ENCODE data around the gene ACE. TPM values are rescaled to one million over a fixed set of nuclear protein-coding genes. Genes with fewer than 3 reads are reported as not detected.

The ACE gene
- total RNA-seq (10 to 100 TPM; 11.6 to 21.5 TPM), total RNA-seq (2.4 to 21.3 reads per million in 2 donors)

GRCh38 chr17:63476854-63477479, at the start of gene ACE:
Gene ACE (plus strand): TSS chr17:63477061. CDS start chr17:63477095, 34 bp downstream.
- H3K9me3 ChIP-seq (ENCODE audit: control insufficient read depth, low read length, poor library complexity, severe bottlenecking) = no peaks in the 10 kb centered on the region
- DNase-seq = peak; percentile 18 to 29 (median 28)
- Mint-ChIP-seq H3K4me3 (peak within 1 kb of the TSS; percentile 90), H3K27me3 (no peaks in the 10 kb centered on the region), H3K4me1 (peaks cover 7% of the 10 kb centered on the region), H3K36me3 (ENCODE audit: low read depth) (no peaks in the 10 kb centered on the region), H3K27ac (no peak within 1 kb of the TSS)
- peak; percentile 76 for ATAC-seq

- peak overlapping the region; percentile 56 for H3K27ac Mint-ChIP-seq
- no peaks in the 10 kb centered on the region for H3K36me3 Mint-ChIP-seq (ENCODE audit: low read depth)
- H3K9me3 ChIP-seq (ENCODE audit: control insufficient read depth, low read length, poor library complexity, severe bottlenecking) = no peaks in the 10 kb centered on the region
- ATAC-seq (no peak), DNase-seq (no peak)
- no peaks in the 10 kb centered on the region for H3K27me3 Mint-ChIP-seq
- peaks cover 40% of the 10 kb centered on the region for H3K4me1 Mint-ChIP-seq
- H3K4me3 Mint-ChIP-seq = no peak overlapping the region
Observed at GRCh38 chr17:63429766-63430165, 47.1 kb upstream of the ACE start.

- ATAC-seq (no peak), DNase-seq (no peak)
- H3K27me3 Mint-ChIP-seq = no peaks in the 10 kb centered on the region
- H3K9me3 ChIP-seq (ENCODE audit: control insufficient read depth, low read length, poor library complexity, severe bottlenecking) = no peaks in the 10 kb centered on the region
- peaks cover 3% of the 10 kb centered on the region for H3K36me3 Mint-ChIP-seq (ENCODE audit: low read depth)
- peak overlapping the region; percentile 56 for H3K27ac Mint-ChIP-seq
- H3K4me1 Mint-ChIP-seq = peaks cover 43% of the 10 kb centered on the region
- no peak overlapping the region for H3K4me3 Mint-ChIP-seq
Observed at GRCh38 chr17:63430223-63430622, 46.6 kb upstream of the ACE start.

GRCh38 chr17:63431618-63431938, 45.3 kb upstream of the ACE start:
- Mint-ChIP-seq H3K27me3 (no peaks in the 10 kb centered on the region), H3K4me3 (no peak overlapping the region), H3K36me3 (ENCODE audit: low read depth) (peaks cover 3% of the 10 kb centered on the region), H3K27ac (no peak overlapping the region), H3K4me1 (peaks cover 33% of the 10 kb centered on the region)
- DNase-seq = no peak
- no peak for ATAC-seq
- no peaks in the 10 kb centered on the region for H3K9me3 ChIP-seq (ENCODE audit: control insufficient read depth, low read length, poor library complexity, severe bottlenecking)

GRCh38 chr17:63431939-63432804, 44.7 kb upstream of the ACE start:
- Mint-ChIP-seq H3K27me3 (no peaks in the 10 kb centered on the region), H3K36me3 (ENCODE audit: low read depth) (peaks cover 3% of the 10 kb centered on the region), H3K4me3 (no peak overlapping the region), H3K4me1 (peaks cover 27% of the 10 kb centered on the region), H3K27ac (peak overlapping the region; percentile 87)
- DNase-seq (no peak), ATAC-seq (no peak)
- H3K9me3 ChIP-seq (ENCODE audit: control insufficient read depth, low read length, poor library complexity, severe bottlenecking) = no peaks in the 10 kb centered on the region

GRCh38 chr17:63433746-63434591, 42.9 kb upstream of the ACE start:
- DNase-seq = no peak
- H3K27me3 Mint-ChIP-seq = no peaks in the 10 kb centered on the region
- H3K4me1 Mint-ChIP-seq = peaks cover 15% of the 10 kb centered on the region
- ATAC-seq = no peak
- peaks cover 3% of the 10 kb centered on the region for H3K36me3 Mint-ChIP-seq (ENCODE audit: low read depth)
- peak overlapping the region; percentile 87 for H3K27ac Mint-ChIP-seq
- H3K4me3 Mint-ChIP-seq = no peak overlapping the region
- H3K9me3 ChIP-seq (ENCODE audit: control insufficient read depth, low read length, poor library complexity, severe bottlenecking) = no peaks in the 10 kb centered on the region

- Mint-ChIP-seq H3K27me3 (no peaks in the 10 kb centered on the region), H3K36me3 (ENCODE audit: low read depth) (peaks cover 3% of the 10 kb centered on the region), H3K4me1 (peaks cover 18% of the 10 kb centered on the region), H3K27ac (peak overlapping the region; percentile 84), H3K4me3 (peak overlapping the region; percentile 22)
- peak; percentile 93 for ATAC-seq
- DNase-seq = peak in 2 of 3 donors; percentile 28 to 51
- no peaks in the 10 kb centered on the region for H3K9me3 ChIP-seq (ENCODE audit: control insufficient read depth, low read length, poor library complexity, severe bottlenecking)
Observed at GRCh38 chr17:63434951-63435571, 41.8 kb upstream of the ACE start.

GRCh38 chr17:63435681-63436522, 41.0 kb upstream of the ACE start:
- H3K27ac Mint-ChIP-seq = peak overlapping the region; percentile 84
- no peaks in the 10 kb centered on the region for H3K9me3 ChIP-seq (ENCODE audit: control insufficient read depth, low read length, poor library complexity, severe bottlenecking)
- DNase-seq (no peak), ATAC-seq (no peak)
- peaks cover 3% of the 10 kb centered on the region for H3K36me3 Mint-ChIP-seq (ENCODE audit: low read depth)
- no peak overlapping the region for H3K4me3 Mint-ChIP-seq
- H3K4me1 Mint-ChIP-seq = peaks cover 27% of the 10 kb centered on the region
- H3K27me3 Mint-ChIP-seq = no peaks in the 10 kb centered on the region

- H3K9me3 ChIP-seq (ENCODE audit: control insufficient read depth, low read length, poor library complexity, severe bottlenecking) = no peaks in the 10 kb centered on the region
- Mint-ChIP-seq H3K27me3 (no peaks in the 10 kb centered on the region), H3K27ac (peak overlapping the region; percentile 84), H3K36me3 (ENCODE audit: low read depth) (peaks cover 3% of the 10 kb centered on the region), H3K4me3 (no peak overlapping the region), H3K4me1 (peaks cover 29% of the 10 kb centered on the region)
- ATAC-seq = no peak
- DNase-seq = no peak
Observed at GRCh38 chr17:63436523-63437110, 40.2 kb upstream of the ACE start.

- no peak for DNase-seq
- Mint-ChIP-seq H3K4me1 (peaks cover 31% of the 10 kb centered on the region), H3K27me3 (no peaks in the 10 kb centered on the region), H3K4me3 (no peak overlapping the region), H3K27ac (peak overlapping the region; percentile 84), H3K36me3 (ENCODE audit: low read depth) (peaks cover 3% of the 10 kb centered on the region)
- H3K9me3 ChIP-seq (ENCODE audit: control insufficient read depth, low read length, poor library complexity, severe bottlenecking) = no peaks in the 10 kb centered on the region
- ATAC-seq = no peak
Observed at GRCh38 chr17:63437287-63438091, 39.4 kb upstream of the ACE start.
